MV-4-11 (cell line): ENCODE results near the gene PA2G4.
"Not testable (repeated sequence)": the region's sequence is repeated elsewhere in the genome, so short reads cannot be mapped to it uniquely, and the experiment has no call there.

Source experiments
- DNase-seq: peaks from one replicate; lab custom pipeline; 2025; lab: John Stamatoyannopoulos, UW

Gene PA2G4

GRCh38 chr12:56101045-56101444 is 3.3 kb upstream of the PA2G4 start:
- no peak for DNase-seq

- no peak for DNase-seq
Measured at GRCh38 chr12:56102683-56103065, 1.7 kb upstream of the PA2G4 start.

- DNase-seq = no peak
Measured at GRCh38 chr12:56103066-56103711, 1.2 kb upstream of the PA2G4 start.

GRCh38 chr12:56103823-56104108 is 593 bp upstream of the PA2G4 start:
- DNase-seq = no peak

- peak; percentile 46 for DNase-seq
Measured at GRCh38 chr12:56104815-56105608, 653 bp downstream of the PA2G4 start.

- DNase-seq = no peak
Measured at GRCh38 chr12:56105609-56105902, 1.2 kb downstream of the PA2G4 start.

- DNase-seq = no peak
Measured at GRCh38 chr12:56107242-56107641, 2.9 kb downstream of the PA2G4 start.

GRCh38 chr12:56110571-56110970 is 6.2 kb downstream of the PA2G4 start:
- no peak for DNase-seq

GRCh38 chr12:56114084-56114483 is 9.7 kb downstream of the PA2G4 start:
- no peak for DNase-seq

- DNase-seq = no peak
Measured at GRCh38 chr12:56115329-56115728, 11.0 kb downstream of the PA2G4 start.

- peak; percentile 91 for DNase-seq
Measured at GRCh38 chr12:56116267-56117081, 12.1 kb downstream of the PA2G4 start, which contains the start of gene RPL41. Gene RPL41, plus strand, starts transcription at chr12:56116633.

GRCh38 chr12:56117082-56117706 is 12.8 kb downstream of the PA2G4 start:
- not testable (repeated sequence) for DNase-seq

- peak; percentile 99 for DNase-seq
Measured at GRCh38 chr12:56117778-56118687, 13.7 kb downstream of the PA2G4 start, which contains the start of gene ZC3H10. Gene ZC3H10, plus strand, starts transcription at chr12:56118266. Its CDS starts 2,297 bp downstream, at chr12:56120563.

- peak; percentile 65 for DNase-seq
Measured at GRCh38 chr12:56118688-56119357, 14.5 kb downstream of the PA2G4 start.

GRCh38 chr12:56119361-56119796 is 15.0 kb downstream of the PA2G4 start:
- peak; percentile 78 for DNase-seq

GRCh38 chr12:56120158-56120846 is 15.9 kb downstream of the PA2G4 start:
- no peak for DNase-seq

- no peak for DNase-seq
Measured at GRCh38 chr12:56121204-56121870, 17.0 kb downstream of the PA2G4 start.

- no peak for DNase-seq
Measured at GRCh38 chr12:56122637-56123036, 18.3 kb downstream of the PA2G4 start.

GRCh38 chr12:56124133-56124532 is 19.8 kb downstream of the PA2G4 start:
- no peak for DNase-seq
